GM18507 (cell line): ENCODE data around the gene HDAC8.
"Not testable (repeated sequence)": the region's sequence is repeated elsewhere in the genome, so short reads cannot be mapped to it uniquely, and the experiment has no call there.

Experiments used
- DNase-seq: peaks from one replicate; pipeline ENCODE4 v3.0.0; 2011; ENCODE audit warnings: low read depth; ENCODE audit not compliant: insufficient read length; ENCODE audit errors: extremely low spot score
- FAIRE-seq: peaks from 2 replicates; lab custom pipeline; 2011; peaks lifted over from hg19 to GRCh38; lab: Jason Lieb, UNC

Gene HDAC8

DNA sequence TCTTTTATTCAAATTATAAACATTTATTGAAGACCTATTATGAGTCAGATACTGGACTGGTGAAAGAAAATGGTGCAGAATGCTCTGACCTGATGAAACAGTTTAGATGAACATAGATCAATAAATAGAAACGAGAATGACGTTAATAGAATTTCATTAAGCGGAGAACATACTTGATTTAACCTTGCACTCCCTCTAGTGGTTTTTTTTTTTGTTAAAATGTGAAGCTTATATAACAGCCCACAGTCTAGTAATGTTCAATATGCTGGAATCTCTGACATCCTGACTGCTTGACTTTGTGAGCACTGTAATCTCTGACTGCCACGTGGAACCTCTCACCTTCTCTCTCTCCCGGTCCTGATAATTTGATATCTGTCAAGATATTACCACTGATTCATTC lies 32.3 kb downstream of the HDAC8 start:
- DNase-seq (no peak), FAIRE-seq (peak; percentile 5)

DNA sequence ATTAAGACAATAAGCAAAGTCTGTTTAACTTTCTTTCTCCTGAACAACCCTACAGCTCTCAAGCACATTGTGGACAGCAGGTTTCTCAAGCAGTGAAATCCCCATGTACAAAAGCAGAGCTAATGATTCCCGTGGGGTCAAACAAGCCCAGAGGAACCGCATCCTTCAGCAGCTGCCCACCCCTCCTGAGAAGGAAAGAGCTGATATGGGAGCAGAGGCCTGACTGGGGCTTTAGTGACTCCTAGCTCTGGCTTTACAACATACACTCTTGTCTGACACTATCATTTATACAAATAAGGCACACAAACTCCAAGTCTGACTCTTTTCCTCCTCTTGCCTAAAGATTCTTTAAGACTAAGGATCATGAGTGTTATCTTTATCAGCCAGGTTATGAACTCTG lies 32.8 kb downstream of the HDAC8 start:
- DNase-seq: no peak
- FAIRE-seq: no peak

DNA sequence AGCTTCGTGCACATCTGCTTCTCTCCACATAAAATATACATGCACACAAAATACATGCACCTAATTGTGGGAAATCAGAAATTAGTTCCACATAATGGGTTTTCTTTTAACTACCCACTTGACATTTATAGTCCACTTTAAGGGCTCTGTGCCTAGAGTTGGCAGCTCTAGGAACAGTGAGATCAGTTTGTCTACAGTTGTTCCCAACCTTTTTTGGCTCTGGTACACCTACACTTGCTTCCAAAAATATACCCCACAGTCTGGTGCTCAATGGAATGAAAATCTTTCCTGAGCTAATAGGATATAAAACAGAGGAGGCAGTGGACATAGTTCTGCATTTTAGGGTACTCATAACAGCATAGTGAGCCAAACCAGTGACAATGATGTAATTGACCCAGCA lies 36.1 kb downstream of the HDAC8 start:
- DNase-seq (no peak), FAIRE-seq (no peak)

DNA sequence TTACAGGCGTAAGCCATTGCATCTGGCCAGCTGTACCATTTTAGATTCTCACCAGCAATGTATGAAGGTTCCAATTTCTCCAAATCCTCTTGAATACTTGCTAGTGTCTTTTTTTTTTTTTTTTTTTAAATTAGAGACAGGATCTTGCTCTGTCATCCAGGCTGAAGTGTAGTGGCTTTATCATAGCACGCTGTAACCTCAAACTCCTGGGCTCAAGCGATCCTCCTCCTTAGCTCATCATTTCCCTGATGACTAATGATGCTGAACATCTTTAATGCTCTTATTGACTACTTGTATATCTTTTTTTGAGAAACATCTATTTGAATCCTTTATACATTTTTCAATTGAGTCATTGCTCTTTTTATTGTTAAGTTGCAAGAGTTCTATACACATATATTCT lies 40.3 kb downstream of the HDAC8 start:
- FAIRE-seq: no peak
- DNase-seq: no peak

DNA sequence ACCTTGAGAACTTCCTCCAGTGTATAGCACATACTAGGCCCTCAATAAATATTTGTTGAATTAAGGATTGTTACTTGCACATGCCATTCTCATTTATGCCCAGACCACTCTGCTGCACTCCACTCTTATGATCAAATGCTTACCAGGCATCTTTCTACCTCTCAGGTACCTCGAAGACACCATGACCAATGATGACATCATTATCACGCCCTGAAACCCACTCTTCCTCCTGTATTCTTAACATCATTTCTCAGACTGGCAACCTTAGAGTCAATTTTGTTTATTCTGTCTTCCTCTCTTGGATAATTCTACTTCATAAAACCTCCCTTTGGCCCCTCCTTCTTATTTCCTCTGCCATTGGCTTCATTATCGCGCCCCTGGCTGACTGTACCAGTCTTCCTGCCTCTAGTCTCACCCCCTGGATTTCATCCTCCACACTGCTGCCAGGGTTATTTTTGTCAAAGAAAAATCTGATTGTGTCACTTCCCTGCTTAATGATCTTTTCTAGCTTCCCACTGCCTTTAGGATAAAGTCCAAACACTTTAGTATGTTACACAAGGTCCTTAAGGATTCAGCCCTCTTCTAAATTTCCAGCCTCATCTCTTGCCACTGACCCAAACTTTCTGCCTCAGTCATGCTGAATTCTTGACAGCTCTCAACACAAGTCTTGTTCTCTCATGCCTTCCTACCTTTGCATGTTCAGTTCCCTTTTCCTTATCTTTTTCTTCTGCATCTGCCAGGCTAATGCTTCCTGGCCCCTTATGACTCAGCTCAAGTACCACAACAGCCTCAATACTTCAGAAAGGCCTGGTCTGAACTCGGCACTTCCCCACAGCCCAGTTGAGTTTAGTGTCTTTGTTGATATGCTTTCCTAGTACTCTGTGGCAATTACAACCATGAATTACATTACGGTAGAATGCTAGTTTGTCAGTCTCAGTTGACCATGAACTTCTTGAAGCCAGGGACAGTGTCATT lies 45.8 kb downstream of the HDAC8 start:
- DNase-seq: no peak
- no peak for FAIRE-seq

DNA sequence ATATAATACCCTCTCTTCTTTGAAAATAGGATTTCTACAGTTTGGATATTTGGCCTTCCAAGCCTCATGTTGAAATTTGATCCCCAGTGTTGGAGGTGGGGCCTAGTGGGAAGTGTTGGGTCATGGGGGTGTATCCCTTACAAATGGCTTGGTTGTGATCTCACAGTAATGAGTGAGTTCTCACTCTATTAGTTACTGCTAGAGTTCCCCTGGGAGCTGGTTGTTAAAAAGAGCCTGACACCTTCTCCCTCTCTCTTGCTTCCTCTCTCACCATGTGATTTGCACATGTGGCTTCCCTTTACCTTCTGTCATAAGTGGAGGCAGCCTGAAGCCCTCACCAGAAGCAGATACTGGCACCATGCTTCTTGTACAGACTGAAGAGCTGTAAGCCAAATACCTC lies 73.9 kb downstream of the HDAC8 start:
- DNase-seq (no peak), FAIRE-seq (no peak)

DNA sequence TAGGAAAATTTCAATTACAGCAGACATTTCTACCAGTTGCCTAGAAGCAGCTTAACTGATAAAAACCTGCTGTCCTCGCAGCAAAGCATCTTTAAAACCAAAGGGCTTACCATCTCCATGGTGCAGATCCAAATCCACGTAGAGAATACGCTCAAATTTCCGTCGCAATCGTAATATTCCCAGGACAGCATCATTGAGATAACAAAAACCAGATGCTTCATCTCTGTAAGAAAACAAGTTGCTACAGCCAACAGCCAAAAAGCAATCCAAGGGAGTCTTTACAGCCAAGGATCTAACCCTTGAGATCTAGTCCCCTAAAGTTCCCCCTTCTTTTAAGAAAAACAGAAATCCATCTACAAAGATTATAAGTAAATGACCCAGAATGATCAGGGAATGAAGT lies 77.6 kb downstream of the HDAC8 start:
- FAIRE-seq: no peak
- no peak for DNase-seq

DNA sequence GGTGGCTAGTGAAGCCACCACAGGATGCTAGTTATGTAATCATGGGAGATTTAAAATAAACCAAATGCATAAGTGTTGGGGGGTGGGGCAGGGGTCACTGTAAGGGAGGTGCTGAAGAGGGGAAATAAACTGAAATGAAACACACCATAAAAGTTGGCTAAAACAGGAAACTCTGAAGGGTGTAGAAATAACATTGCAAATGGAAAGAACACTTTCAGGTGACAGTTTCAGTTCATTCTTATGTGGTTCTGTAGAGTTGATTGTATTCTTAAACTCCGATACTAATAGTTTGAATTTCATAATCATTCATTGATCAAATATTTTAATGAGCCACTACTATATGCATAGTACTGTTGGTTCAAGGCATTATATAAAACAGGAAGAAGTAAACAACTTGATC lies 80.1 kb downstream of the HDAC8 start:
- DNase-seq (no peak), FAIRE-seq (peak; percentile 71)

DNA sequence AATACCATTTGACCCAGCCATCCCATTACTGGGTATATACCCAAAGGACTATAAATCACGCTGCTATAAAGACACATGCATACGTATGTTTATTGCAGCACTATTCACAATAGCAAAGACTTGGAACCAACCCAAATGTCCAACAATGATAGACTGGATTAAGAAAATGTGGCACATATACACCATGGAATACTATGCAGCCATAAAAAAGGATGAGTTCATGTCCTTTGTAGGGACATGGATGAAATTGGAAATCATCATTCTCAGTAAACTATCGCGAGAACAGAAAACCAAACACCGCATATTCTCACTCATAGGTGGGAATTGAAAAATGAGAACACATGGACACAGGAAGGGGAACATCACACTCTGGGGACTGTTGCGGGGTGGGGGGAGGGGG lies 82.4 kb downstream of the HDAC8 start:
- not testable (repeated sequence) for DNase-seq, FAIRE-seq

DNA sequence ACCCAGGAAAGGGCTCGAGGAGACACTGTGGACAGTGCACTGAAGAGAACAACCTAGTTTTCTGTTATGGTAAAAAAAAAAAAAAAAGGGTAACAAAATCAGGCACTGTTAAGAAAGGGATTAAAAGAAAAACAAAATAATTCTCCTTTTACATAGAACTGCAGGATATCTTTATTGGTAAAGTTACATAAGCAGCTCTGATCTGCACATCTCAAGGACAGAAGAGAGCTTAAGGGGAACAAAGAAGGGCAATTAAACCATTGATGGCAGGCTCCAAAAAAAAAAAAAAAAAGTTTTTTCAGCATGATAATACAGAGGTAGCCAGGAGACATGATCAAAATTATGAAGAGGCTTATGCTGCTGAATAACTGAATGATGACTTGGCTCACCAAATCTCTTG lies 85.0 kb downstream of the HDAC8 start:
- FAIRE-seq: no peak
- no peak for DNase-seq

DNA sequence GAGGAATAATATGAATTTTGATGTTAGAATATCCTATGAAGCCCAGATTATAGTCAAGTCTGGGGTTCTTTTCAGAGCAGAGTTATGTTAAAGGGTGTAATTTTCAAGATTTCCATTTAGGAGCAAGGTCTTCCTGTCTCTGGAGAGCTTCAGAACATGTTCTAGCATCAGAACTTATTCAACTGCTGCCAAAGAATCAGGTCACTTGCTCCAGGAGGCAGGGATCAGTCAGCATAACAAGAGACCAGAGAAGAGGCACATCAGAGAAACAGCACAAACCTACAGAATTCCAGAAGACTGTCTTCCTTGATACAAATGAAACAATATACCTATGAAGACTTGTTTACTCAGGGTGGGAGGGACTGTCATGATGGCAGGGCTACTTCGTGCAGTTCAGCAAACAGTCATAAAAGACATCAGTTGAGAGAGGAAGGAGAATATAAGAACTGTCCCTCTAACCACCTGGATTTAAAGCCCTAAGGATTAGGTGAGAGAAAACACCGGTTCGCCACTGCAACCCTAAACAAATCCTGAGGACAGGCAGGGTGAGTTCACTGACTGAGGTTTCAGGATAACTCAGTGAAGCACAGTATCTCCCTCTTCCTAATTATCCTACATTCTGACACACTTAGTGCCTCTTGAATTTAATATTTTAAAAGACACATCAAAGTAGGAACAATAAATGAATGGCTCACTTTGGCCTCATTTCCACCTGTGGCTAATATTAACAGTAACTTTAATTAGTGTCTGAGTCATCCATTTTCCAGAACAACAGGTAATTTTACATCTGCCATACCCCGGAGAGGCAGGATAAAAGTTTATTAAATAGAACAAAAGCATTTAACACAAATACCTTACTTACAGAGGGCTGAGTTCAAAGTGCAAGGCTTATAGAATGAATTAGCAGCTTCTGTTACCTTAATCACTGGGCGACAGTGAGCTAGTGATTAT lies 93.0 kb downstream of the HDAC8 start:
- FAIRE-seq: peak; percentile 76

DNA sequence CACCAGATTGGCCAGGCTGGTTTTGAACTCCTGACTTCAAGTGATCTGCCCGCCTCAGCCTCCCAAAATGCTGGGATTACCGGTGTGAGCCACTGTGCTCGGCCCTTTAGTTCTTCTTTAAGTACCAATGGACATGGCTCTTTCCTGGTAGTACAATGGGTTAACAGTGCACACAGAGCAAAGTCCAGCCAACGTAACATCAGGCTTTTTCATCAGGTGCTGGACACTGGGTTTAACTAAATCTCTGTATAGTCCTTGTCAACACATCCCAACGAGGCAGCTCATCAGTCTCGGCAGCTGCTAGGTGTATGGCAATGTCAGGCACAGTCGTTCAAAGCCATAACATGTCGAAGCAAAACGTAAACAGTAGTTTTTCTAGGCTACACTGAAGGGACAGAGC lies 93.8 kb downstream of the HDAC8 start:
- DNase-seq: no peak
- FAIRE-seq: no peak

More for the DNA sequence above, 93.0 kb downstream of the HDAC8 start:
- DNase-seq: no peak

DNA sequence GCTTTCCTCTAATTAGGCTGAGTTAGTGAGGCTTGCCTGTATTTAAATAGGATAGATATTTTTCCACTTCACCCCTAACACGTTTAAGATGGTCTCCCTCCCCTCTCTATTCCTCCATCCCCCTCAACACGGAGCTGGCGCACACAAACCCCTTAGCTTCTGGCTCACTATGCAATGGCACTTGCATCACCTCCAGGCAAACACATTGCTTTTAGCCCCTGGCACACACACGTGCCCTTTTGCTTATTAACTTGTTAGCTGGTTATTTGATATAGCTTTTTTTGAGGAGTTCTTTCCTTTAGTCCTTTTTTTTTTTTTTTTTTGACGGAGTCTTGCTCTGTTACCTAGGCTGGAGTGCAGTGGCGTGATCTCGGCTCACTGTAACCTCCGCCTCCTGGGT lies 94.3 kb downstream of the HDAC8 start:
- FAIRE-seq: no peak

DNA sequence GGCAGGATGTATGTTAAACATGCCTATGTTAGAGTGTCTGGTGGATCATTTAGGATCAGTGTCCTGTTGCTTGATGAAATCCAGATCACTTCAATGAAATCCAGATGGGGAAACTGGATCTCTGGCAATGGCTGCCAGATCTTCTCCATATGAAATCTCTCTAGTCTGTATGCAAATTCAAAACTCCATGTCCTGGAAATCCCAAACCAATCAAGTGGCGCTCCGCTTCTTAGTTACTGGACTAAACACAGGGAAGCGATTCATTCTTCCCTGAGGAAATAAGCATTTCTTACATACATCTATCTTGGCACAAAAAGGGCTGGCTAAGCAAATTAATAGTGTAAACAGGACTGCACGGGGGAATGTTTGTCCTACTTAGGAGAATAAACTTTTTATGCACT lies 94.9 kb downstream of the HDAC8 start:
- DNase-seq (no peak), FAIRE-seq (no peak)

More for the DNA sequence above, 94.3 kb downstream of the HDAC8 start:
- DNase-seq: no peak

DNA sequence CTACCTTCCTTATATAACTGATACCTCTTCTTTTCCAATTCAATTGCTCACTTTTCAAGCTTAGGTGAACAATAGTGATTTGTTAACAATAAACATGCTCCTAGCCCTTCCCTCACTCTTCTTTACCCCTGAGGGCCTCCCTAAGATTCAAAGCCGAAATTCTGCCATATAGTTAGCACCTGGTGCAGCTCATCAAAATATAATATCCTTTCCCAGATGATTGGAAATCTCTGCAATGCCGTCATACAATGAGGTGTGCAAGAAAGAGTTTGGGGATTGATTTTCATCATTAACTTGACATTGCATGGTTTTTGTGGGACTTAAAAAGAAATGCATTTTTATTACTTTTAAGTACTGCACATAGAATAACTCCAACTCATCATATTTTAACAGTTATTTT lies 95.3 kb downstream of the HDAC8 start:
- DNase-seq (no peak), FAIRE-seq (no peak)

DNA sequence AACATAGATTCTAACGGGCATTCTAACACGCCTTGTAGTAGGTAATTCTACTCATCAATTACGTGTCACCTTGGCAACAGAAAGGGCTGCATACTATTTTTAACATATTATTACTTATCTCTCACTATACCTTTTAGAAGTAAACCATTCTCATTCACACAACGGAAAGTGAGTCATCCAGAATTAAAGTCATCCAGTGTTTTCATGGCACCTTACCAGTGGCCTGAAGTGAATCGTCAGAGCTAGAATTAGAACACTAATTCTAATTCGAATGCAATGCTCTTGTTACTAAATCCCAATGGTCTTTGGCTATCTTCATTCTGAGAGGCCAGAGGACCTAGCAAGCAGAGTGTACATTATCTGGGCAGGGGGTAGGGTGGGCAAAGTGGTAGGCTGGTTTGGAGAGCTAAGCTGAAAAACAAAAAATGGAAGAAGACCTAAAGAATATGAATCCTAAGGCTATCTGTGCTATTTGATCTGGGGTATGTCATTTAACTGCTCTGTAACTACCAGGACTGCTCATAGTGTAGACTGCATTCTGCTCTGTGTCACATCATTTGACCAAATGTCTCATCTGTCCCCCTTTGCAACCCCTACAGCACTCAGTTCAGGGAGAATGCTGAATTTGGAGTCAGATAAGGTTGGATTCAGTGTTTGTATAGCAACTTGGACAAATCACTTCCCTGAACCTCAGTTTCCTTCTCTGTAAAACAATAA lies 96.5 kb downstream of the HDAC8 start:
- no peak for FAIRE-seq
- DNase-seq: no peak

DNA sequence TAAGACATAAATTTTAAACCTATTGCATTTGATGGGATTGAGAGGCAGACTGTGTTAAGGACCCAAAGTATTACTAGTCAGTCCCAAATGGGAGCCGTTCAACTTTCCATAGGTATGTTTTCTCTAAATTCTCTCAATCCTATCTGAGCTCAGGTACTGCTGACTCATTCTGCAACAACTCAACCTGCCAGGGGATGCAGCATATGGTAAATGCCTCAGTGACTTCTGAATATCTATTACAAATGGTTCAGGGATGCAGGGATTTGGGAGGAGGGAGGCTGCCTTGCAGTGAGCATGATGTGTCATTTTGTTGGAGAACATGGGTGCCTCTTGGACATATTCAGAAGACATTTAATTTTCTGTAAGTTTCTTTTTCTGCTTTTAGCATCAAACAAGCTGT lies 97.3 kb downstream of the HDAC8 start:
- FAIRE-seq (no peak), DNase-seq (no peak)

DNA sequence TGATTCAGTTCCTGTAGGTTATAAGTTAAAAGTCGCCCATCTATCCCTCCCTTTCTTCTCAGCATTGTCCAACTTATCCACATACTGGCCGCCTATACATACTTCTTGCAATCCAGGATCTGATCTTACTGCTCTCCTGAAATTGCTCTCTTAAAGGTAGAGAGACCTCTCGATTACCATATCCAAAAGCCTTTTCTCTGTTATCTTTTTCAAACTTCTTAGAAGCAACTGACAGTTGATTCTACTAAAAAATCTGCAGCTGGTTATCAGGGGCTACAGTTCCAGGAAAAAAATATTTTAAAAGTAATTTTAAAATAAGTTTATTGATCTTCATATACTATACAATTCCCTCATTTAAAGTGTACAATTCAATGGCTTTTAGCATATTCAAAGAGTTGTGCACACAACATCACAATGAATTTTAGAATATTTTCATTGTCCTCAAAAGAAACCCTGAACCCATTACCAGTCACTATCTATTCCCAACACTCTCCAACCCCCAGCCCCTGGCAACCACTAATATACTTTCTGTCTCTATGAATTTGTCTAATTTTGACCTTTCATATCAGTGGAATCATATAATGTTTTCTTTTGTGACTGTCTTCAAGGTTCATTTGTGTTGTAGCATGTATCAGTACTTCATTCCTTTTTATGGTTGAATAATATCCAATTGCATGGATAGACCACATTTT lies 102.0 kb downstream of the HDAC8 start:
- no peak for FAIRE-seq
- DNase-seq: no peak

DNA sequence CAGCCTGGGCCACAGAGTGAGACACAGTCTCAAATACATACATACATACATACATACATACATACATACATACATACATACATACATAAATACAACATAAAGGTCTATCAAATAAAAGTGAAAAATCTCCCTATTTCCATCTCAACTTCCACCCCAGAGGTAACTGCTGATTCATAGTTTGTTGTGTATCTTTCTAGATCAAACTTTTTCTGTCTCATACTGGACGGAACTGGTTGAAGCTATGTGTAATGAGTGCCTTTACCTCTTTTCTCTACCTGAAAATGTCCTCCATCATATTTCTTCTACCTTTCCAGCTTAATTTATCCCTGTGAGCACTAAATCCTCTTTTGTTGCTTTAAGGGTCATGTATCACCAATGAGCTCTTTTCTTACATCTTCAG lies 102.5 kb downstream of the HDAC8 start:
- DNase-seq (no peak), FAIRE-seq (no peak)
